ENCODE results near the gene S1PR5.
A peak's percentile ranks its signal among the peaks of the same experiment; 100 is the strongest.
"Not testable (repeated sequence)": the region's sequence is repeated elsewhere in the genome, so short reads cannot be mapped to it uniquely, and the experiment has no call there.

The S1PR5 gene, protein sequence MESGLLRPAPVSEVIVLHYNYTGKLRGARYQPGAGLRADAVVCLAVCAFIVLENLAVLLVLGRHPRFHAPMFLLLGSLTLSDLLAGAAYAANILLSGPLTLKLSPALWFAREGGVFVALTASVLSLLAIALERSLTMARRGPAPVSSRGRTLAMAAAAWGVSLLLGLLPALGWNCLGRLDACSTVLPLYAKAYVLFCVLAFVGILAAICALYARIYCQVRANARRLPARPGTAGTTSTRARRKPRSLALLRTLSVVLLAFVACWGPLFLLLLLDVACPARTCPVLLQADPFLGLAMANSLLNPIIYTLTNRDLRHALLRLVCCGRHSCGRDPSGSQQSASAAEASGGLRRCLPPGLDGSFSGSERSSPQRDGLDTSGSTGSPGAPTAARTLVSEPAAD

DNA sequence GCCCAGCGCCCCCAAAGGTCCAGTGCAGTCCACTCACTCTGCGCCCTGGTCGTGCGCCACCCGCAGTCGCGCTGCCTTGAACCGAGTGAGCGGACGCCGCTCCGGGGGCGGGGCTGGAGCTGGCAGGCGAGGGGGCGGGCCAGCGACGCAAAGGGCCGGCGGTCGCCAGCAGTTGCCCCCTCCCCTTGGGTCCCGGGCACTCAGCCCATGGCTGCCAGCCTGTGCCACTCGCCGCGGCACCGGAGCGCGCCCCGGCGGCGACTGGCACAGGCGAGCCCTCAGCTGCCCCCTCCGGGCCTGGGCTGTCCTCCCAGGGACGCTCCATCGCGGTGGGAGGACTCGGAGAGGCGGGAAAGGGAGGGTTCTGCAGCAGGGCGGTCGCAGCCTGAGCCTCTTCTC lies at the start of gene S1PR5:
Gene S1PR5, minus strand, starts transcription at position 87 of the 399 bp plus-strand sequence. CDS start 2,436 bp downstream, outside the sequence.
- peak; percentile 66 for DNase-seq

DNA sequence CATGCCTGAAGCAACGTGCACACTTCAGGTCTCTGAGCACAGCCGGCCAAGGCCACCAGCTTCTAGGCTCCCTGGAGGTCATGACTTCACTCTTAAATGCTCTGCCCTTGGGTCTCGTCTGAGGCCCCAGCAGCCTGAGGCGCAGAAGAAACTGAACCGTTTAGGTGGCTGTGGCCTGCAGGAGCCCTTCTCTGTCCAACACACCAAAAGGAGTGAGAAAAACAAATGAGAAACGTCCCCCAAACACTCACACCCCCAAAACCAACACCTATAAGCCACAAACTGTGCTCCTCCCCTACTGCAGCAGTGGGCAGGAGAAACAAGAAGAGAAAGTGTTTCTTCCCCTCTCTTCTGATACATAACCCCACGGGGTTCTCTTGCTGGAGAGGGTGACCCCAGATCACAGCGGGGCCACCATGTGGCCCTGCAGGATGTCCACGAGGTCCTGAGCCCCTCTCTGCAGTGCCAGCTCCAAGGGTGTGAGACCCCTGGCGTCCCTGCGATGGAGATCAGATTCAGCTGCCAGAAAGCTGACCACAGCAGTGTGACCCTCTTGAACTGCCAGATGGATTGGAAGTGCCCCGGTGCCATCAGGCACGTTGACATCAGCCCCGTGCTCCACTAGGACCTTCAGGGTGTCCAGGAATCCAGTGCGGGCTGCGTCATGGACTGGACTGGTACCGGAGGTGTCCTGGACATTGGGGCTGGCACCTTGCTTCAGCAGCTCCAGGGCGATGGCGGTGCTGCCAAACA lies 49.6 kb upstream of the S1PR5 start:
- peak; percentile 81 for DNase-seq

DNA sequence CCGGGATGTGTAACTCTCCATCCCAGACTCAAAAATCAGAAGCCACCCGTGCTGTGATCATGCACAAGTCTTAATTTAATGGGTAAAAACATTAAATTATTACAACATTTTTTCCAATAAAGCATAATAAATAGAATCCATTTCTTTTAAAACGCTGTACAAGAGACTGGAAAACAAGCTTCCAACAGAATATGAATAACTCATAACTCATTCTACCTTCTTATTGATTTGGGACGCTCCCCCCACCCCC lies 49.1 kb upstream of the S1PR5 start:
- no peak for DNase-seq

DNA sequence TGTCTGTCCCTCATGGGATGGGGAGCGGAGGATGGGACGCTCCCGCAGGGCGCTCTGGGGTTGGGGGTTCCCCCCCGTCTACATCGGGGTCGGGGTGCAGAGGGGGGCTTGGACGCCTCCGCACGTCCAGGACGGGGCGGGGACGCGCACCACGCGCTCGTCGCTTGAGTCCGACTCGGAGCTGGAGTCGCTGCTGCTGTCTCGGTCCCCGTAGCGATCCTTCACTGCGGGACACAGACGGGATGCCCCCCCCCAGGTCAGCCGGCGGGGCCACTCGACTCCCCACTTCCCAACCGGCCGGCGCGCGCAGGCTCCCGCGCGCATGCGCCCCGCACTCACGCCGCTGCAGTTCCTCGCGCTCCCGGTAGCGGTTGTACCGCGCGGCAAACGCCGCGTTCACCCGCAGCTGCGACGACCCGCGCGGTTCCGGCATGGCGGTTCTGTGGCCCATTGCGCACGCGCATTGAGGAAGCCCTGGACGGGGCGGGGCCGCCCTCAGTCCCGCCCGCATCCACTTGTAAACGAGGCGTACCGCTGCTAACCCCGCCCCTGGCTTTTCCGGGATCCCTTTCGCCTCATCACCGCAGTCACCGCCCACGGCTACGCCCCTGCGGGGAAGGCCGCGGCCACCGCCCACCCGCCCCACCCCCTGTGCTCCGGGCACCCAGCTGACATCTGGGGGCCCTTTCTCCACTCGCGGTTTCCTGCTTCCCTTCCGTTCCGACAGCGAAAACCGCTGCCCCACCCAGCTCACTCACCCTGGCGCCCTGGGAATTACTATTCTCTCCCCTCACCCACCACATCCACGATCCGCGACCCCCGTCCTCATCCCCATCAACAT lies 48.5 kb upstream of the S1PR5 start, which contains the start of gene KRI1:
Gene KRI1, minus strand, starts transcription at position 444 of the 841 bp plus-strand sequence. Its CDS starts 11 bp downstream, at position 433.
- DNase-seq: peak; percentile 99

DNA sequence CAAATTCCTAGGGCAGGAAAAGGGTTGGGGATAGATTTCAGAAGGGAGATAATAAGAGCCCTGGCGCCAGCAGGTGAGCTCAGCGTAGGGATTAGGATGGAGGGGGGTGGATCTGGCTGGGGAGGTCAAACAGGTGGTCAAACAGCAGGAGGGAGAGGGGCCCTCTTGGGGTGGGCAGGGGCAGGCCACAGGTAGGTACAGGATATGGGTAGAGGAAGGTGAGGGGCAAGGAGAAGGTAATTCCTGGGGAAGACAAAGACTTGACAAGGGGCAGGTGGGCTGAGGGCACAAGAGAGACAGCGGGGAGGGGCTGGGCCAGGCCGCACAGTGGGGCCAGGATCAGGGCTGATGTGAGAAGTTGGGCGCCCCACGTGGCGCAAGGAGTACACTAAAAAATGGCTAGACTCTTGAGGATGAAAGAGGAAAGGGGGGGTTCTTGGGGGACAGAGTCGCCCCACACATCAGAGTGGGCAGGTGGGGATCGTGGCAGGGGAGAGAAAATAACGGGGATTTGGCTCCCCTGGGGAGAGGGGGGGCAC lies 47.9 kb upstream of the S1PR5 start:
- peak; percentile 83 for DNase-seq

DNA sequence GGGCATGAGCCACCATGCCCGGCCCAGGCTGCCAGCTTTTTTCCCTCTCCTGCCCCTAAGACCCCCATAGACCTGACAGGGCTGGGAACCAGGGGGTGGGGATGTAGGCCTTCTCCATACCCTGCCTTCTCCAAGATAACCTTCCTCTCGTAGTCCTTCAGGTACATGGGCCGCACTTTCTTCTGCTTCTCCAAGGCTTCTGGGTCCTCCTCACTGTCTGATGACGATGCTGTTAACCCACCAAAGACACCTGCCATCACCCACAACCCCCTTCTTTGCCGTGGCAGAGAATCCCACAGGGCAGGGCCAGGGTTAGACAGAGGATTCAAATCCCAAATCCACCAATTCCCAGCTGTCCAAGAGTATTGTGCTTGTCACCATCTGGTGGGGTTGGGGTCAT lies 45.4 kb upstream of the S1PR5 start:
- no peak for DNase-seq

DNA sequence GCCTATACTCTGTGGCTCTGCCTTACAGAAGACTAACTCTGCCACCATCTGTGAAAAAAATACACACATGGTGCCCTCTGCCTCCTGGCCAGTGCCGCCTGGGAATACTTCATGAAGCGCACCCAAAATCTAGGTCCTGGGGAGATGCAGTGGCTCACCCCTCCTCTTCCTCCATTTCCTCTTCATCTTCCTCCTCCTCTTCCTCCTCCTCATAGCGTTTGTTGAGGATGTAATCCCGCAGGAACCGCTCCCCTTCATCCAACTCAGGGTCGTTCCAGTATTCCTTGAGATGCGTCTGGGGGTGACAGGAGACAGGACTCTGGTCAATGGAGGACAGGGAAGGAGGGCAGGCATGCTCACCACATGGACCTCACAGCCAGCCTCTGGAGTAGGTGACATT lies 42.9 kb upstream of the S1PR5 start:
- DNase-seq: no peak

DNA sequence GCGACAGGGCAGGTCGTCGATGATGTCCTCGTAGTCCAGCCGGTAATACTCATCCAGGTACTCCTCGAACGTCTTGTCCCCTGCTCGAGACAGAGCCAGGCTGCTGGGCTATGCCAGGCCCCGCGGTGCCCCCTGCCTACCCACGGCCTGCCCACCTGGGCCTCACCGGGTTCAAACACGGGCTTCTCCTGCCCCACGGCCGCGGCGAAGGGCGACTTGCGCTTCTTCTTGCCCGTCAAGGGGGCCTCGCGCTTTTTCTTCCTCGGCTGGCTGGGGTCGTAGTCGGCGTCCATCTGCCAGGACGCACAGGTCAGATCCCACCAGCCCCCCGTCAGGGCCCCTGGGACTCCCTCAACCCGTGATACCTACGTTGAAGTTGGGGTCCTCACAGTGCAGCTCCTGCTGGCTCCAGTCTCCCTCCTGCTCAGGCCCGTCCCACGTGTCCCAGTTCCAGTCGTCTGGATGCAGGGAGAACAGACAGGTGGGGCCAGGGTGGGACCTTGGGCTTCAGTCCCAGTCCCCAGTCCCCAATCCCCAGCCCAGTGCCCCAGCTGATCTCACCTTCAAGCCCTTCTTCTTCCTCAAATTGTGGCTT lies 40.5 kb upstream of the S1PR5 start:
- no peak for DNase-seq

DNA sequence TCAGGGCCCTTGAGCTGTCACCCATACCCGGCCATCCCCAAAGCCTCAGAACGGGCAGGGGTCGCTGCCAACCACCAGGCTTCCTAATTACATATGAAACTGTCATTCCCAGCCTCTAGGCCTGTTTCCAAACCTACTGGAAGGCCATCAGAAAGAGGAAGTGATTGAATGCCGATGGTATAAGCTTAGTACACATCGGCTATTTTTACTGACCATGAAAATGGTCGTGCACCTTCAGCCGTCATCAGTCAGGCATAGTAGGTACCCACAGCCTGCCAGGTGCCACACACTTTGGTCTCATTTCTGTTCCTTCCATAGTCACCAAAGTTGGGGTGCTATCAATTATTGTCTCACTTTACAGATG lies 38.3 kb upstream of the S1PR5 start:
- no peak for DNase-seq

DNA sequence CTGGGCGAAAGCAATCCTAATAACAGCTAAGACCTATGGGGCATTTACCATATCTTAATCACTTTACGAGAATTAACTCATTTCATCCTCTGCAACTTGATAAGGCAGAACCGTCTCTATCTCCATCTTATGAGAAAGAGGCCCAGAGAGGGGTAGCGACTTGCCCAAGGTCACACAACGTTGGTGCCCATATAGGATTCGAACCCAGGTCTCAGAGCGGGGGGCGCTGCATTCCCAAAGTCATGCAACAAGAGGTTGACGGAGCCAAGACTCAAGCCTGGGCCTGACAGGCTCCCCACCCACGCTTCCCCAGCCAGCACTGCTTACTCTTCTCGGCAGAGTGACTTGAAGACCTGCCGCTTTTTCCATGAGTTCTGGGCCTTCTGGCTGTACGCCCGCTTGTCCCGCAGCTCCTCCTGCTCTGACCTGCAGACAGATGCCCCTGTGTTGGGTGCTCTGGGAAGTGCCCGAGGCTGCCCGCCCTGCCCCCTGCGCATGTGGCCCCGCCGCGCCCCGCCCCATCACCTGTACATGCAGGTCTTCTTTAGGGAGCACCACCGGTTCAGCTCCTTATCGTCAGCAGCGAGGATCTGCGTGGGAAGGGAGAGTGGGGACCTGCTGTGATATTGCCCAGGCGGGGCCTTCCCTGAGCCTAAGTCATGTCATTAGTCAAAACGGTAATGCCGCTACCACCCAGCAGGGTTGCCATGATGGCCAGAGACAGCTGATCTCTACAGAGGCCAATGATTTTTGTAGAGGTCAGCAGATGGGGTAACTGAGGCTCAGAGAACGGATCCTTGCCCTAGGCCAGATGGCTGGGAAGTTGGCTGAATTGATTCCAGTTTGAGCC lies 37.7 kb upstream of the S1PR5 start:
- DNase-seq: no peak

DNA sequence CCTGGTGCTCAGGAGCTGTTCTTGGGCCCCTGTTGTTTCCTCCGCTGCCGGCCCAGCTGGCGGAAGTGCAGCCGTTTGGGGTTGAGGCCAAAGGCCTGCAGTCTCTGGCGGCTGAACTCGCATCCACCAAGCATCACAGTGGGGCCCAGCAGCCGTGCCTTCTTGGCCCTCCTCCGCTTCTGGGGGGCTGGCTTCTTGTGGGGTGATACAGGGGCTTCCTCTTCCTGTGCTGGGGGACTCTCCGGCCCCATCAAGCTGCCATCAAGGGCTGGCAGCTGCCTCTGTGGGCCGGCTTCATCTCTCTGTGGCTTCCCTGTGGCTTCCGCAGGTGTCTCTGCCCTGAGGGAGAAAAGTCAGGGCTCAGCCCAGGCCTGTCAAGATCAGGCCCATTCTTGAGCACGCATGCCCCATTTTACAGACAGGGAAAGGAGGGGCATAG lies 36.7 kb upstream of the S1PR5 start:
- peak; percentile 76 for DNase-seq

DNA sequence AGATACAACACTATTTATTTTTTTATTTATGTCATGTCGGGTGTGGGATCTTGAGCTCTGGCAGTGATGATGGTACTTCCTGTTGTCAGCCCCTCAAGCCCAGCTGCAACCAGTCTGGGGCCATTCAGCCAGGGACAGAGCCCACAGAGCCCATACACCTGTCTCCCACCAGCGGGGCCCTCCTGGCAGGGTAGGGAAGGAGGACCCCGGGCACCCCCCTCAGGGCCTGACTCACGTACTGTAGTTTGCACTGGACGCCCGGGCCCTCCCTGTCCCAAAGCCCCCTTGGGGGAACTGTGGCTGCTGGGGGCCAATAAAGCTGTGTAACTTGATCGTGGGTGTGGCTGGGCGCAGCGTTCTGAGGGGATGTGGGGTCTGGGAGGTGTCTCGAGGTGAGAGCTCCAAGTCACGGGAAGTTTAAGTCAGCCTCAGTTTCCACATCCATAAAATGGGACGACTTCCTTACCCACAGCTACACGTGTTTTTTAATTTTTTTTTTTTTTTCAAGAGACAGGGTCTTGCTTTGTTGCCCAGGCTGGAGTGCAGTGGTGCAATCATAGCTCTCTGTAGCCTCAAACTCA lies 35.9 kb upstream of the S1PR5 start:
- DNase-seq: no peak

DNA sequence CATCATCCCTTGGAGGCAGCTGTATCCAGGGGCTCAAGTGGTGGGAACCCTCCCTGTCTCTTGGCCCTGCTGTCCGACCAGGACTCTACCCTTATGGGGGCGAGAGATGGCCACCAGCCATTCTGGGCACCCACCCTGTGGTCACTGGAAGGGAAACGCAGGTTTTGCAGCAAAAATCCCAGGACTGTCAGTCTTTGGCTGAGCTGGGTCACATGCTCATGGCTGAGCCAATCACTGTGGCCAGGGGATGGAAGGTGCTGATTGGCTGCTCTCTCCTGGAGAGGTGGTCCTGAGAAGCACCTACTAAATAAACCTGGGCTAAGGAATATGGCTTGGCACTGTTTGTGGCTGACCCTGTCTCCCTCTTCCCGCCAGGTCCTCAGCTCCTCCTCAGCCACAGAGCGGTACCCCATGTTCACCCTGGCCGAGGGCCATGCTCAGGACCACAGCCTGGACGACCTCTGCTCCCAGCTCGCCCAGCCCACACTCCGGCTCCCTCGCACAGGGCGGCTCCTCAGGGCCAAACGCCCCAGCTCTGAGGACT lies 35.3 kb upstream of the S1PR5 start:
- DNase-seq: no peak

DNA sequence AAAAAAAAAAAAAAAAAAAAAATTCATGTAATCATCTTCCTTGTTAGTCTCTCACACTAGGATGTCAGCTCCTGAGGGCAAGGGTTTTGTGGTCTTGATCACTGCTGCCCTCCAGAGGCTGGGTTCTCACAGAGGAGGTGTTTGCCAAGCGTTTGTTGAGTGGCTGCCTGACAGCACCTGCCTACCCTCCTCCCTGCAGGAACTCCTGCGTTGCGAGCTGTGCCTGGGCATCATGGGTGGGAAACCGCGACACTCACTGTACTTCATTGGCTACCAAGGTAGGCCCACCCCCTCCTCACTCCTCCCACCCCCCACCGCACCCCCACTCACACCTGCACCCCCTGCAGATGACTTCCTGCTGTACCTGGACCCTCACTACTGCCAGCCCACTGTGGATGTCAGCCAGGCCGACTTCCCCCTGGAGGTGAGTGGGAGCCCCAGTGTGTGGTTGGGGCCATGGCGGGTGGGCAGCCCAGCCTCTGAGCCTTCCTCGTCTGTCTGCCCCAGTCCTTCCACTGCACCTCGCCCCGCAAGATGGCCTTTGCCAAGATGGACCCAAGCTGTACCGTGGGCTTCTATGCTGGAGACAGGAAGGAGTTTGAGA lies 34.6 kb upstream of the S1PR5 start:
- no peak for DNase-seq

DNA sequence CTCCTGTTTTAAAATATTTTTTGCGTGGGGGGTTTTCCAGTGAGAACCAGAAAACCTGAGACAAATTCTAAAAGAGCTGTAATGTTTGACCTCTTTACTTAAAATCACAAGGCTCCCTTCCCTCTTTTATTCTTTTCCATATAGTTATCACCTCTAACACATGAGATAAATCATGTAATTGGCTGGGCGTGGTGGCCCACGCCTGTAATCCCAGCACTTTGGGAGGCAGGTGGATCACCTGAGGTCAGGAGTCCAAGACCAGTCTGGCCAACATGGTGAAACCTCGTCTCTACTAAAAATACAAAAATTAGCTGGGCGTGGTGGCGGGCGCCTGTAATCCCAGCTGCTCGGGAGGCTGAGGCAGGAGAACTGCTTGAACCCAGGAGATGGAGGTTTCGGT lies 33.8 kb upstream of the S1PR5 start:
- DNase-seq: not testable (repeated sequence)

DNA sequence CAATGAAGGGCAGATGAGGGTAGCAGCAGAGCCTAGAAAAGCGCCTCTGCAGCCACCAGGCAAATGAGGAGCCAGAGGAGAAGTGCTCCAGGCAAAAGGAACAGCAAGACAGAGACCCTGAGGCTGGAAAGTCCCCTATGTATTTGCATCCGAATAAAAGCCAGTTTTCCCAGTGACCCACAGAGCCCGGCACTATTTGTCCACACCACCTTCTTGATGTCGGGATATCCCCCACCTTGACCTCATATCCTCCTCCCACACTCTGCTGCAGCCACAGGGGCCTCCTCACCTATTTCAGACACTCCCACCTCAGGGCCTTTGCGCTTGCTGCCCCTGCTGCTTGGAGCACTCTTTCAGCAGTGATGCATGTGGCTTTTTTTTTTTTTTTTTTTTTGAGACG lies 33.1 kb upstream of the S1PR5 start:
- no peak for DNase-seq

DNA sequence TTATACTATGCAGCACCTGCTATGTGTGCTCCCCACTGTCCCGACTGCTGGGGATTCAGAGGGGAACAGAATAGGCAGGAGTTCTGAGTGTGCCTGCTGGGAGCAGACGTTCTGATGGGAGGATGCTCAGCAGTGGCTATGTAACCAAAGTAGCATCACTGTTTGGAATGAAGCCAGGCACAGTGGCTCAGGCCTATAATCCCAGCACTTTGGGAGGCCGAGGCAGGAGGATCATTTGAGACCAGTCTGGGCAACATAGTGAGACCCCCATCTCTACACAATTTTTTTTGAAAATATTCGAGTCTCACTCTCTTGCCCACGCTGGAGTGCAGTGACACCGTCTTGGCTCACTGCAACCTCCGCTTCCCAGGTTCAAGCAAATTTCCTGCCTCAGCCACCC lies 32.5 kb upstream of the S1PR5 start:
- no peak for DNase-seq

DNA sequence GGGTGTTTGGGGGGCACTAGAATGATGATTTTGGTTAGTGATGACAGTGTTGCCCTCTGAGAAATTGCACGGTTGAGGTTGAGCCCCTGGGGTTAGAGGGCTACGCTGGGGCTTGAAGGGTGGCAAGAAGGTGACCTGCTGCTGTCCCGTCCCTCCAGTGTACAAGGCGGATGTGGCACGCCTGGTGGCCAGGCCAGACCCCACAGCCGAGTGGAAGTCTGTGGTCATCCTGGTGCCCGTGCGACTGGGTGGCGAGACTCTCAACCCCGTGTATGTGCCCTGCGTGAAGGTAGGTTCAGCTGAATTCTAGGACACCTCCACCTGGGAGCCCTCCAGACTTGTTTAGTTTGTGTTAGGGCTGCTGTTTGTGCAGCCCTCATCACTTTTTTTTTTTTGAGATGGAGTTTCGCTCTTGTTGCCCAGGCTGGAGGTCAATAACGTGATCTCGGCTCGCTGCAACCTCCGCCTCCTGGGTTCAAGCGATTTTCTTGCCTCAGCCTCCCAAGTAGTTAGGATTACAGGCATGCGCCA lies 31.6 kb upstream of the S1PR5 start:
- DNase-seq: no peak

DNA sequence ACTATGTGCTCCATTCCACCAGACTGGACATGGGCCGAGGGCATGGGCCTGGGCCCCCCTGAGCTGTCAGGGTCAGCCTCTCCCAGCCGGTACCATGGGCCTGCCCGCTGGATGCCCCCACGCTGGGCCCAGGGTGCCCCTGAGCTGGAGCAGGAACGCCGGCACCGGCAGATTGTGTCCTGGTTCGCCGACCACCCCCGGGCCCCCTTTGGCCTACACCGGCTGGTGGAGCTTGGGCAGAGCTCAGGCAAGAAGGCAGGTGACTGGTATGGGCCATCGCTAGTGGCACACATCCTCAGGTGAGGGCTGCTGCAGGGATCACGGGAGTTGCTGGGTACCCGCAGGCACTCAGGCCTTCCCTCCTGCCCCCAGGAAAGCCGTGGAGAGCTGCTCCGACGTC lies 29.6 kb upstream of the S1PR5 start:
- no peak for DNase-seq

DNA sequence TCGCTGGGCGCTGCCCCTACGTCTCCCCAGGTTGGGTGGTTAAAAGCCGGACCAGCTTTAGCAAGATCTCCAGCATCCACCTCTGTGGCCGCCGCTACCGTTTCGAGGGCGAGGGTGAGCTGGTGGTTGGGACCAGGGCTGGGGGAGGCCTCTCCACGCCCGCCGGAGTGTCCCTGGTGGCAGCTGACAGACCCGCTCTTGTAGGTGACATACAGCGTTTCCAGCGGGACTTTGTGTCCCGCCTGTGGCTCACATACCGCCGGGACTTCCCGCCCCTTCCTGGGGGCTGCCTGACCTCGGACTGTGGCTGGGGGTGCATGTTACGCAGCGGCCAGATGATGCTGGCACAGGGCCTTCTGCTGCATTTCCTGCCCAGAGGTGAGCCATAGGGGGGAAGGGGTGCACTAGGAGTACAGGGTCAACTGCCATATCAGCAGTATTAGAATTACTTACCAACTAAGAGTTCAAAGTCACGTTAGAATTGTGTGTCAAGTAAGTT lies 27.6 kb upstream of the S1PR5 start:
- DNase-seq: no peak
